Measurements from ENCODE around the gene NLN.
A peak's percentile ranks its signal among the peaks of the same experiment; 100 is the strongest.

NLN gene

DNA sequence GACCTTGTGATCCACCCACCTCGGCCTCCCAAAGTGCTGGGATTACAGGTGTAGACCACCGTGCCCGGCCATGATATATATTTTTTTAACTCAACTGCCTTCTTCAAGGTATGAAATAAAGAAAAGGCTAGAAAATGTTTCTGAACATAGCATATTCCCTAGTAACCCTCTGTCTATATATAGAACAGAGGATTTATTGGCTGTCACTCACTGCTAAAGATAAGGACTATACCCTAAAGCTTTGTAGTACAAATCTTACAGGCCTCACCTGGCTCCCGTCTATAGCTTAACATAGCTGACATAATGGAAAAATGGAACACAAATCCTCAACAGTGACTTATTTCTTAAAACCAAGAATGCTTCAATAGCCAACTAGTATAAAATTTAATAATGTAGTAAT is 14.3 kb upstream of the NLN start:
- Histone ChIP-seq H3K18ac (ENCODE audit: low read depth in 1 of 2, low read length in 2 of 2) (no peak overlapping the region), H3K9ac (ENCODE audit: low read length) (no peak overlapping the region), H2AFZ (ENCODE audit: low read depth, low read length) (no peak overlapping the region), H4K8ac (ENCODE audit: low read length) (no peak overlapping the region), H3K23ac (ENCODE audit: low read length in 2 of 2) (no peak overlapping the region), H3K27ac (ENCODE audit: low read length, poor library complexity, severe bottlenecking) (no peak overlapping the region), H3K36me3 (ENCODE audit: control insufficient read depth in 1 of 2, insufficient read depth in 2 of 2, low read depth in 1 of 2, low read length in 2 of 2) (peaks cover 0 to 48% of the 10 kb centered on the region in 2 experiments), H2BK15ac (ENCODE audit: low read depth, poor library complexity, severe bottlenecking) (no peak overlapping the region), H3K4me3 (ENCODE audit: insufficient read depth in 1 of 2, low read depth in 1 of 2, low read length in 2 of 2) (no peak overlapping the region), H3K4me1 (ENCODE audit: control insufficient read depth, insufficient read depth, low read depth, low read length) (peaks cover 3% of the 10 kb centered on the region), H3K4ac (ENCODE audit: low read depth in 1 of 2, low read length in 2 of 2) (no peak overlapping the region), H4K91ac (ENCODE audit: low read length) (no peak overlapping the region), H2AK5ac (ENCODE audit: low read length, severe bottlenecking) (no peak overlapping the region), H2BK12ac (ENCODE audit: low read length in 2 of 2) (no peak overlapping the region), H3K79me1 (replicated peaks; ENCODE audit: low read length, poor library complexity, severe bottlenecking) (no peaks in the 10 kb centered on the region), H3K27me3 (ENCODE audit: control insufficient read depth in 1 of 2, insufficient read depth in 1 of 2, low read length in 2 of 2) (no peaks in the 10 kb centered on the region), H2BK5ac (ENCODE audit: low read depth, low read length, poor library complexity, severe bottlenecking) (no peak overlapping the region), H3K9me3 (ENCODE audit: control insufficient read depth, low read length) (no peaks in the 10 kb centered on the region), H3K14ac (ENCODE audit: low read length in 2 of 2) (no peak overlapping the region), H3K4me2 (ENCODE audit: low read length, poor library complexity, severe bottlenecking) (no peak overlapping the region), H2BK120ac (ENCODE audit: low read depth, low read length) (no peak overlapping the region)
- WGBS, result 90% methylated on average over 2 of the region's 4 CpGs
- no peak for DNase-seq

DNA sequence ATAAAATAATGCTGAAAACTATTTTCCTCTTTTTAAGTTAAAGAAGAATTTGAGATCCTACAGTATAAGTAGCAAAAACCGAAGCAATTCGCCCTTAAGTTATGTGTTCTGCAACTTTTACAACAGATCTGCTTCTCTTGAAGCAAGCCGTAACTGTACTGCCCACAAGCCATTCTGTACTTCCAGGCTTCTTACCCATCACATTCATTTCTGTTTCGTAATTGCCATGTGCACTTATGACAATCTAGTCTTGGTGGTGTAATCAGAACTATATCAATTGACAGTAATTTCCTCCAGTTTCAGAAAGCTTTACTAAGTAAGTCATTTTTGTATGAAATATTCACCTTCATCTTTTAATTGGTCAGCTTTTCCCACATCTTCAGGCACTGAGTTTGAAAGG is 13.9 kb upstream of the NLN start:
- Histone ChIP-seq H3K27ac (ENCODE audit: low read length, poor library complexity, severe bottlenecking) (no peak overlapping the region), H2BK5ac (ENCODE audit: low read depth, low read length, poor library complexity, severe bottlenecking) (no peak overlapping the region), H2BK120ac (ENCODE audit: low read depth, low read length) (no peak overlapping the region), H3K9ac (ENCODE audit: low read length) (no peak overlapping the region), H3K36me3 (ENCODE audit: control insufficient read depth in 1 of 2, insufficient read depth in 2 of 2, low read depth in 1 of 2, low read length in 2 of 2) (peaks cover 0 to 45% of the 10 kb centered on the region in 2 experiments), H3K4me3 (ENCODE audit: insufficient read depth in 1 of 2, low read depth in 1 of 2, low read length in 2 of 2) (no peak overlapping the region), H3K23ac (ENCODE audit: low read length in 2 of 2) (no peak overlapping the region), H2AK5ac (ENCODE audit: low read length, severe bottlenecking) (no peak overlapping the region), H3K4ac (ENCODE audit: low read depth in 1 of 2, low read length in 2 of 2) (no peak overlapping the region), H3K14ac (ENCODE audit: low read length in 2 of 2) (no peak overlapping the region), H3K4me1 (ENCODE audit: control insufficient read depth, insufficient read depth, low read depth, low read length) (peaks cover 3% of the 10 kb centered on the region), H2AFZ (ENCODE audit: low read depth, low read length) (no peak overlapping the region), H4K91ac (ENCODE audit: low read length) (no peak overlapping the region), H3K27me3 (ENCODE audit: control insufficient read depth in 1 of 2, insufficient read depth in 1 of 2, low read length in 2 of 2) (no peaks in the 10 kb centered on the region), H3K18ac (ENCODE audit: low read depth in 1 of 2, low read length in 2 of 2) (no peak overlapping the region), H3K79me1 (replicated peaks; ENCODE audit: low read length, poor library complexity, severe bottlenecking) (peaks cover under 1% of the 10 kb centered on the region), H3K4me2 (ENCODE audit: low read length, poor library complexity, severe bottlenecking) (no peak overlapping the region), H2BK15ac (ENCODE audit: low read depth, poor library complexity, severe bottlenecking) (no peak overlapping the region), H3K9me3 (ENCODE audit: control insufficient read depth, low read length) (no peaks in the 10 kb centered on the region), H4K8ac (ENCODE audit: low read length) (no peak overlapping the region), H2BK12ac (ENCODE audit: low read length in 2 of 2) (no peak overlapping the region)
- WGBS, result 100% methylated on average over 3 of the region's 4 CpGs
- DNase-seq, result no peak

DNA sequence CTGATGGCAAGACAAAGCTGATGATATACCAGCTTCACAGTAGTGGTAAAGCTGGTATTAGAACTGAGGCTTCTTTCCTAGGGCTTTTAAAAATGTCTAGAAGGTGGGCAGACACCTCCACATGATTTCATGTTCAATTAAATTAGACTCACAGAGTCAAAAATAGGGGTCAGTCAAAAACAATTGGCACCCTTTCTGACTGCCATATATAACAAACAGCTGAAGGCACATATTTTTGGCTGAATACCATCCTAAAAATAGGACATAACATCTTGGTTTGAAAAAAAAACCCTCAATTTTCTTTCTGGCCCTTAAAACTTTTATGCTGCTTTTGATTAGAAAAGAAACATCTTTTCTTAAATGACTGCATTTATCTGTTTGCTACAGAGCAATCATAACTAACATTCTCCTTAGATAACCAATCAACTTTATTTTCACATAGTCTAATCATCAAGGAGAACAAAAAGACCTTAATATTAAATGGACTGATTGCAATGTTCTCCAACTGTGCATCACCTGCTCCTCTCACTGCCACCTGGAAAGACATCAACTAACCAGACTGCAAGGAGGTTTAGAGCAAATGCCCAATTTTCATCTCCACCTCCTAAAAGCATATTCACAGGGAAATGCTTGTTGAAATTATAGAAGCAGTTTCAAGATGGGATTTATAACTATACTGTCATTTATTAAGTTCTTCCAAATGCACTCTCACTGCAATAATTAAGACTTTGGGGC is 3.3 kb upstream of the NLN start:
- H3K9me3 ChIP-seq (ENCODE audit: control insufficient read depth, low read length), result no peaks in the 10 kb centered on the region
- no peak overlapping the region for H4K8ac ChIP-seq (ENCODE audit: low read length)
- no peak overlapping the region for H3K4ac ChIP-seq (ENCODE audit: low read depth in 1 of 2, low read length in 2 of 2)
- no peak overlapping the region for H3K14ac ChIP-seq (ENCODE audit: low read length in 2 of 2)
- H3K36me3 ChIP-seq (ENCODE audit: control insufficient read depth in 1 of 2, insufficient read depth in 2 of 2, low read depth in 1 of 2, low read length in 2 of 2), result peaks cover 0 to 39% of the 10 kb centered on the region in 2 experiments
- H3K79me1 ChIP-seq (replicated peaks; ENCODE audit: low read length, poor library complexity, severe bottlenecking), result peaks cover 18% of the 10 kb centered on the region
- no peak overlapping the region for H2AK5ac ChIP-seq (ENCODE audit: low read length, severe bottlenecking)
- no peaks in the 10 kb centered on the region for H3K27me3 ChIP-seq (ENCODE audit: control insufficient read depth in 1 of 2, insufficient read depth in 1 of 2, low read length in 2 of 2)
- no peak overlapping the region for H3K18ac ChIP-seq (ENCODE audit: low read depth in 1 of 2, low read length in 2 of 2)
- no peak for DNase-seq
- no peak overlapping the region for H3K23ac ChIP-seq (ENCODE audit: low read length in 2 of 2)
- H3K4me2 ChIP-seq (ENCODE audit: low read length, poor library complexity, severe bottlenecking), result no peak overlapping the region
- no peak overlapping the region for H3K4me3 ChIP-seq (ENCODE audit: insufficient read depth in 1 of 2, low read depth in 1 of 2, low read length in 2 of 2)
- H3K27ac ChIP-seq (ENCODE audit: low read length, poor library complexity, severe bottlenecking), result no peak overlapping the region
- H2BK15ac ChIP-seq (ENCODE audit: low read depth, poor library complexity, severe bottlenecking), result no peak overlapping the region
- H2BK120ac ChIP-seq (ENCODE audit: low read depth, low read length), result no peak overlapping the region
- no peaks in the 10 kb centered on the region for H3K4me1 ChIP-seq (ENCODE audit: control insufficient read depth, insufficient read depth, low read depth, low read length)
- no peak overlapping the region for H4K91ac ChIP-seq (ENCODE audit: low read length)
- no peak overlapping the region for H3K9ac ChIP-seq (ENCODE audit: low read length)
- H2BK5ac ChIP-seq (ENCODE audit: low read depth, low read length, poor library complexity, severe bottlenecking), result no peak overlapping the region
- no peak overlapping the region for H2BK12ac ChIP-seq (ENCODE audit: low read length in 2 of 2)
- H2AFZ ChIP-seq (ENCODE audit: low read depth, low read length), result no peak overlapping the region

DNA sequence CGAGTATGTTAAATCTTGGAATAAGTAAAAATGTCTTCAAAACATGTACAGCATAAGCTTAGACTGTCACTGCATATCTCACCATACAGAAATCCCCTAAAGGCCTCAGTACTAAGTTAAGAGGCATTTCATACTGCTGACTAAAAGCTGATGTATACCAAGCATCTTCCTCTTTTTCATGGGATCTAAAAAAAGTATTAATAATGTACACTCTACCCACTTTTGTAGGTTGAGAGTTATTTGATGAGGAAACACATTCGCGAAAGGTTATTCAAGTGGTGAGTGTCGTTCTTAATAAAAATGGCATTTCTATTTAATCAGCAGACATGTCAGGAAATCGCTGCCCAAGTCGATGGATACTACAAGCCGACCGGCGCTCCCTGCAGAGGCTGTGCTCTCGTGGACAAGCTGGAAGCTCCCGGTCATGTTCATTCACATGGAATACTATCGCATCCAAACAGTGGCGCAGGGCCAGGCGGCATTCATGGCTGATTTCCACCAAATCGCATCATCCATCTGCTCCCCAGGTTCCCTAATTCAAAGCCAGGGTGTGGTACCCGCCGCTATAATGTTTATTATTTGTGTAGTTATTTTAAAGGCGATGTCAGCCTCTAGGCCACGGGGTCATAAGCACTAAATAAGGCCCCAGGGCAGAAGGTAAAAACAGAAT is 820 bp upstream of the NLN start:
- Histone ChIP-seq H3K79me1 (replicated peaks; ENCODE audit: low read length, poor library complexity, severe bottlenecking) (peaks cover 12% of the 10 kb centered on the region), H3K14ac (ENCODE audit: low read length in 2 of 2) (no peak overlapping the region), H2BK120ac (ENCODE audit: low read depth, low read length) (peak overlapping the region; percentile 34), H3K27ac (ENCODE audit: low read length, poor library complexity, severe bottlenecking) (no peak overlapping the region), H4K8ac (ENCODE audit: low read length) (peak overlapping the region; percentile 77), H2BK15ac (ENCODE audit: low read depth, poor library complexity, severe bottlenecking) (no peak overlapping the region), H3K4ac (ENCODE audit: low read depth in 1 of 2, low read length in 2 of 2) (peak overlapping the region; percentile 35 to 40), H3K18ac (ENCODE audit: low read depth in 1 of 2, low read length in 2 of 2) (peak overlapping the region in 1 of 2 experiments; percentile 86), H2AK5ac (ENCODE audit: low read length, severe bottlenecking) (no peak overlapping the region), H3K4me3 (ENCODE audit: insufficient read depth in 1 of 2, low read depth in 1 of 2, low read length in 2 of 2) (peak overlapping the region; percentile 97 to 98), H3K27me3 (ENCODE audit: control insufficient read depth in 1 of 2, insufficient read depth in 1 of 2, low read length in 2 of 2) (no peaks in the 10 kb centered on the region), H2AFZ (ENCODE audit: low read depth, low read length) (peak overlapping the region; percentile 93), H3K4me2 (ENCODE audit: low read length, poor library complexity, severe bottlenecking) (peak overlapping the region; percentile 93), H2BK5ac (ENCODE audit: low read depth, low read length, poor library complexity, severe bottlenecking) (peak overlapping the region; percentile 77), H3K4me1 (ENCODE audit: control insufficient read depth, insufficient read depth, low read depth, low read length) (no peaks in the 10 kb centered on the region), H2BK12ac (ENCODE audit: low read length in 2 of 2) (no peak overlapping the region), H4K91ac (ENCODE audit: low read length) (no peak overlapping the region), H3K23ac (ENCODE audit: low read length in 2 of 2) (no peak overlapping the region), H3K9ac (ENCODE audit: low read length) (peak overlapping the region; percentile 93), H3K9me3 (ENCODE audit: control insufficient read depth, low read length) (no peaks in the 10 kb centered on the region), H3K36me3 (ENCODE audit: control insufficient read depth in 1 of 2, insufficient read depth in 2 of 2, low read depth in 1 of 2, low read length in 2 of 2) (peaks cover 0 to 27% of the 10 kb centered on the region in 2 experiments)
- peak; percentile 86 for DNase-seq
- WGBS, result 2% methylated on average over 17 of the region's 19 CpGs
